ENCODE results near the gene CTSW.

CTSW gene

GRCh38 chr11:65899356-65900124 is 19.9 kb downstream of the CTSW start:
- DNase-seq = peak in 1 of 56 donors; percentile 44

- DNase-seq = peak in 45 of 56 donors; percentile 15 to 95 (median 50)
Measured at GRCh38 chr11:65900125-65900898, 20.7 kb downstream of the CTSW start, which contains the start of gene FOSL1. FOSL1 (minus strand) TSS chr11:65900388; CDS start chr11:65900339, 49 bp downstream.

GRCh38 chr11:65900899-65901180 is 21.2 kb downstream of the CTSW start:
- no peak for DNase-seq

GRCh38 chr11:65903068-65903481 is 23.4 kb downstream of the CTSW start:
- no peak for DNase-seq

GRCh38 chr11:65903715-65904114 is 24.1 kb downstream of the CTSW start:
- DNase-seq = no peak

- DNase-seq = no peak
Measured at GRCh38 chr11:65906602-65907001, 27.0 kb downstream of the CTSW start.

- DNase-seq = no peak
Measured at GRCh38 chr11:65907878-65908277, 28.2 kb downstream of the CTSW start.

GRCh38 chr11:65911682-65912568 is 32.3 kb downstream of the CTSW start:
- DNase-seq = peak in 1 of 56 donors; percentile 6

GRCh38 chr11:65912845-65913244 is 33.2 kb downstream of the CTSW start:
- no peak for DNase-seq

- no peak for DNase-seq
Measured at GRCh38 chr11:65915101-65915820, 35.6 kb downstream of the CTSW start.

- peak in 28 of 56 donors; percentile 8 to 81 (median 28) for DNase-seq
Measured at GRCh38 chr11:65915821-65916251, 36.2 kb downstream of the CTSW start.

GRCh38 chr11:65916391-65916790 is 36.8 kb downstream of the CTSW start:
- no peak for DNase-seq

GRCh38 chr11:65917077-65917433 is 37.4 kb downstream of the CTSW start:
- no peak for DNase-seq

GRCh38 chr11:65917434-65918210 is 38.0 kb downstream of the CTSW start:
- no peak for DNase-seq

GRCh38 chr11:65918211-65919140 is 38.8 kb downstream of the CTSW start, which contains the start of gene C11orf68:
C11orf68 (minus strand) TSS chr11:65919062; CDS start chr11:65919031, 31 bp downstream.
- peak in 4 of 56 donors; percentile 42 to 62 (median 52) for DNase-seq

- DNase-seq = peak; percentile 76 to 100 (median 98)
Measured at GRCh38 chr11:65919141-65919572, 39.5 kb downstream of the CTSW start, which contains the start of gene DRAP1. DRAP1 (plus strand) TSS chr11:65919426; CDS start chr11:65919502, 76 bp downstream.

GRCh38 chr11:65919573-65920371 is 40.1 kb downstream of the CTSW start:
- peak in 21 of 56 donors; percentile 31 to 65 (median 49) for DNase-seq

GRCh38 chr11:65920372-65920802 is 40.8 kb downstream of the CTSW start:
- DNase-seq = no peak
